Measurements from ENCODE around the gene SYNE1.

Gene SYNE1

GRCh38 chr6:152292555-152292954 is 344.6 kb downstream of the SYNE1 start:
- Histone ChIP-seq H3K4me3 (replicated peaks; ENCODE audit: insufficient read depth, low read length) (no peak overlapping the region), H3K27me3 (ENCODE audit: insufficient read depth, poor library complexity, severe bottlenecking) (no peaks in the 10 kb centered on the region), H3K27ac (replicated peaks) (no peak overlapping the region)
- DNase-seq (ENCODE audit: low read depth in 1 of 2, low spot score in 1 of 2) = no peak
- TF ChIP-seq SPI1 (IDR thresholded peaks at IDR 0.05; ENCODE audit: borderline replicate concordance, low read depth) = no peak
- no peak for TF ChIP-seq CTCF (IDR thresholded peaks at IDR 0.05; ENCODE audit: insufficient read depth, low read length)
- no peak for TF ChIP-seq REST (IDR thresholded peaks at IDR 0.05; ENCODE audit: insufficient replicate concordance, low read depth)
- no peak for TF ChIP-seq POLR2AphosphoS5 (IDR thresholded peaks at IDR 0.05; ENCODE audit: low read depth)
- no peak for TF ChIP-seq GABPA (IDR thresholded peaks at IDR 0.05; ENCODE audit: low read depth)

- Histone ChIP-seq H3K27ac (replicated peaks) (no peak overlapping the region), H3K27me3 (ENCODE audit: insufficient read depth, poor library complexity, severe bottlenecking) (no peaks in the 10 kb centered on the region), H3K4me3 (replicated peaks; ENCODE audit: insufficient read depth, low read length) (no peak overlapping the region)
- TF ChIP-seq SPI1 (IDR thresholded peaks at IDR 0.05; ENCODE audit: borderline replicate concordance, low read depth) = no peak
- no peak for TF ChIP-seq REST (IDR thresholded peaks at IDR 0.05; ENCODE audit: insufficient replicate concordance, low read depth)
- no peak for TF ChIP-seq CTCF (IDR thresholded peaks at IDR 0.05; ENCODE audit: insufficient read depth, low read length)
- no peak for TF ChIP-seq POLR2AphosphoS5 (IDR thresholded peaks at IDR 0.05; ENCODE audit: low read depth)
- TF ChIP-seq GABPA (IDR thresholded peaks at IDR 0.05; ENCODE audit: low read depth) = no peak
- no peak for DNase-seq (ENCODE audit: low read depth in 1 of 2, low spot score in 1 of 2)
Observed at GRCh38 chr6:152290693-152291092, 346.5 kb downstream of the SYNE1 start.

- H3K27ac ChIP-seq (replicated peaks) = no peak overlapping the region
- no peak for DNase-seq (ENCODE audit: low read depth in 1 of 2, low spot score in 1 of 2)
Observed at GRCh38 chr6:152277826-152278329, 359.3 kb downstream of the SYNE1 start.

More at GRCh38 chr6:152277826-152278329, 359.3 kb downstream of the SYNE1 start:
- H3K4me3 ChIP-seq (replicated peaks; ENCODE audit: insufficient read depth, low read length) = no peak overlapping the region
- no peaks in the 10 kb centered on the region for H3K27me3 ChIP-seq (ENCODE audit: insufficient read depth, poor library complexity, severe bottlenecking)
- no peak for TF ChIP-seq POLR2AphosphoS5 (IDR thresholded peaks at IDR 0.05; ENCODE audit: low read depth)
- no peak for TF ChIP-seq GABPA (IDR thresholded peaks at IDR 0.05; ENCODE audit: low read depth)
- TF ChIP-seq REST (IDR thresholded peaks at IDR 0.05; ENCODE audit: insufficient replicate concordance, low read depth) = no peak
- no peak for TF ChIP-seq CTCF (IDR thresholded peaks at IDR 0.05; ENCODE audit: insufficient read depth, low read length)
- no peak for TF ChIP-seq SPI1 (IDR thresholded peaks at IDR 0.05; ENCODE audit: borderline replicate concordance, low read depth)

All from HL-60 (cell line).